Spleen (tissue), 11 donors: Measurements from ENCODE around the gene ARHGAP25. TPM values are rescaled to one million over a fixed set of nuclear protein-coding genes. Genes with fewer than 3 reads are reported as not detected.
A peak's percentile ranks its signal among the peaks of the same experiment; 100 is the strongest.

Experiments
- DNase-seq: peaks from one replicate; pipeline ENCODE4 v3.0.0-alpha.2; 2020
- H3K27ac ChIP-seq, 8 donors: fragments of 200-600 bp; sonication (generic) in 7 of 8; 1 replicate in 4 of 8; 2 replicates in 4 of 8; pipeline versions ENCODE4 v1.5.0 to v1.8.0; 2016 to 2021; ENCODE audit warnings: inconsistent platforms in 4 of 8, mild to moderate bottlenecking in 4 of 8, moderate library complexity in 1 of 8
- H3K27me3 ChIP-seq, 7 donors: fragments of 200-600 bp; sonication (generic) in 6 of 7; replicated peaks in 1 of 7; 1 replicate in 4 of 7; 2 replicates in 3 of 7; pipeline versions ENCODE4 v1.5.0 to v1.8.0; 2016 to 2021; ENCODE audit warnings: inconsistent platforms in 3 of 7, mild to moderate bottlenecking in 1 of 7
- H3K36me3 ChIP-seq, 6 donors: fragments of 200-600 bp; sonication (generic) in 5 of 6; 1 replicate in 4 of 6; 2 replicates in 2 of 6; pipeline versions ENCODE4 v1.5.0 to v1.8.0; 2016 to 2021; ENCODE audit warnings: inconsistent platforms in 2 of 6
- H3K4me1 ChIP-seq, 6 donors: fragments of 200-600 bp; sonication (generic) in 5 of 6; 1 replicate in 3 of 6; 2 replicates in 3 of 6; pipeline versions ENCODE4 v1.5.0 to v1.8.0; 2016 to 2021; ENCODE audit warnings: inconsistent platforms in 3 of 6
- H3K4me3 ChIP-seq, 8 donors: fragments of 200-600 bp; sonication (generic) in 7 of 8; 1 replicate in 4 of 8; 2 replicates in 4 of 8; pipeline versions ENCODE4 v1.5.0 to v1.8.0; 2016 to 2021; ENCODE audit warnings: inconsistent platforms in 4 of 8, mild to moderate bottlenecking in 4 of 8, moderate library complexity in 2 of 8
- H3K9me3 ChIP-seq, 8 donors: fragments of 200-600 bp; sonication (generic) in 7 of 8; 1 replicate in 4 of 8; 2 replicates in 4 of 8; pipeline versions ENCODE4 v1.5.0 to v1.8.0; 2016 to 2021; ENCODE audit warnings: inconsistent platforms in 4 of 8
- CTCF ChIP-seq, 11 experiments: fragments of 200-600 bp in 7 of 11; fragments of 450-650 bp in 4 of 11; sonication (generic) in 4 of 11; IDR thresholded peaks in 8 of 11; conservative IDR thresholded peaks in 3 of 11; 1 replicate in 7 of 11; 2 replicates in 4 of 11; pipeline versions ENCODE4 v1.4.0 to v1.8.0; 2016 to 2021; ENCODE audit warnings: antibody characterized with exemption in 11 of 11, inconsistent platforms in 4 of 11, mild to moderate bottlenecking in 1 of 11
- POLR2A ChIP-seq, 3 donors: fragments of 450-650 bp; IDR thresholded peaks; one replicate each; pipeline ENCODE4 v1.5.1; 2017; ENCODE audit warnings: antibody characterized with exemption in 3 of 3, mild to moderate bottlenecking in 1 of 3
- POLR2AphosphoS5 ChIP-seq, 3 donors: sonication (generic); formaldehyde crosslinking; IDR thresholded peaks; one replicate each; pipeline ENCODE4 v1.5.1; 2017; ENCODE audit warnings: antibody characterized with exemption in 3 of 3
- WGBS, 5 donors: extraction: QIAGEN DNeasy Blood & Tissue Kit in 3 of 5; methylation state at CpG; one replicate each; pipeline versions ENCODE4 v1.1.5 to v1.1.7; 2013 to 2018; 5-methylcytosine and 5-hydroxymethylcytosine counted together
- intact Hi-C: fragments of 100-400 bp; cut with DNase I; formaldehyde crosslinking; loops from one replicate; pipeline ENCODE4 v1.15.0; 2023; ENCODE audit warnings: low total_unique reads
- polyA plus RNA-seq, 3 donors: library from polyadenylated mRNA; stranded (reverse); fragments of 200-250 nt; gene quantifications; one replicate each; pipeline ENCODE4 v1.2.1, GENCODE V29; 2013
- total RNA-seq, 7 donors: library from RNA; depleted of rRNA in 3 of 7; stranded (reverse); fragments of >200 nt in 3 of 7; fragmentation: NEBNext Ultra II Directional in 4 of 7; extraction: Animal tissue kit (Norgen Biotek cat#: 25700) in 4 of 7; gene quantifications; one replicate each; pipeline versions ENCODE4 v1.1.0 to v1.2.1, GENCODE V29; 2016 to 2021
- donor health status: healthy with polysubstance abuse.
- donor health status: DM: no; HTN: no; CAD: no; lungs with moderate emphysema.
- donor health status: DM: no; HTN: no; CAD: no.
- donor health status: Bipolar disorder and iron deficiency.
- donor health status: healthy.
- donor health status: DM: no; HTN: no; CAD: no.
- donor health status: DM: yes; HTN: yes; CAD: no.

Gene ARHGAP25
- total and polyA plus RNA-seq, 10 donors: 72.0 to 173 (median 130) TPM

DNA sequence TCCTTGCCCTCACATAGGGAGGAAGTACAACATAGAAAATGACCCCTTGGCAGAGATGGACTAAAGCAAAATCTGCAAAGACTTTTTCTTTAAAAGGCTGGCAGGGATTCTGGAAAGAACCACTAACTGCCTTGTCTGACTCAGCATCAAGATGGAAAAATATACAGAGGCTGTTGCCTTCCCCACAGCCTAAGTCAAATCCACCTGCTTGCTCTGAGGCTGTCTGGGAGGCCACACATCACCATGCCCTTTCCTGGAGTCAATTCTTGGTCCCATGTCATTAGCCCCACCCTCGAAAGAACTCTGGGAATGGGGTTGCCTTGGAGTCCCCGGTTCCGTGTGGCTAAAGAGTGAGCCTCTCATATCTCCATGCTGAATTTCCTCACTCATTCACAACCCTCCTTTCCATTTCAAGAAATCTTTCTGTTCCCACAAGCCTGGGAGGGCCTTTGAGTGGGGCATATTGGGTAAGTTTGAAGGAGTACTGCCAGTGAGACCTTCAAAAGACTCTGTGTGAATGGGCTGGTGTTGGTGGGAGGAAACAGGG lies 97.1 kb downstream of the ARHGAP25 start:
- no peaks in the 10 kb centered on the region for H3K9me3 ChIP-seq
- peak overlapping the region; percentile 37 to 92 (median 86) for H3K27ac ChIP-seq
- peaks cover 51 to 100% (median 89%) of the 10 kb centered on the region in 6 donors for H3K4me1 ChIP-seq
- WGBS, 5 donors: 52 to 71% (median 55%) methylated on average over 3 of the region's 3 CpGs
- peak overlapping the region in 1 of 8 donors; percentile 21 for H3K4me3 ChIP-seq
- peaks cover 0 to 16% (median 4%) of the 10 kb centered on the region in 6 donors for H3K36me3 ChIP-seq
- H3K27me3 ChIP-seq: no peaks in the 10 kb centered on the region
- intact Hi-C loops: no loop called here
- no peak for DNase-seq
- TF ChIP-seq POLR2AphosphoS5 (IDR thresholded peaks at IDR 0.05) (no peak), POLR2A (IDR thresholded peaks at IDR 0.05) (no peak), CTCF (IDR thresholded peaks at IDR 0.05 in 8 of 11, conservative IDR thresholded peaks at IDR 0.05 in 3 of 11) (no peak)

- Histone ChIP-seq H3K4me3 (peak overlapping the region in 1 of 8 donors; percentile 21), H3K27me3 (no peaks in the 10 kb centered on the region), H3K9me3 (no peaks in the 10 kb centered on the region), H3K4me1 (peaks cover 53 to 100% (median 92%) of the 10 kb centered on the region in 6 donors), H3K27ac (peak overlapping the region; percentile 37 to 92 (median 86)), H3K36me3 (peaks cover 0 to 10% (median 0%) of the 10 kb centered on the region in 6 donors)
- peak; percentile 83 for DNase-seq
- WGBS, 5 donors: 13 to 29% (median 17%) methylated on average over 8 of the region's 8 CpGs
- TF ChIP-seq POLR2AphosphoS5 (IDR thresholded peaks at IDR 0.05) (peak in 2 of 3 donors; percentile 69 to 85), CTCF (IDR thresholded peaks at IDR 0.05 in 8 of 11, conservative IDR thresholded peaks at IDR 0.05 in 3 of 11) (no peak), POLR2A (IDR thresholded peaks at IDR 0.05) (no peak)
- intact Hi-C loops: no loop called here
Observed at GRCh38 chr2:68832233-68832869, 97.7 kb downstream of the ARHGAP25 start.

- Histone ChIP-seq H3K4me1 (peaks cover 51 to 100% (median 93%) of the 10 kb centered on the region in 6 donors), H3K27me3 (no peaks in the 10 kb centered on the region), H3K9me3 (no peaks in the 10 kb centered on the region), H3K36me3 (peaks cover 0 to 2% (median 0%) of the 10 kb centered on the region in 6 donors), H3K4me3 (no peak overlapping the region), H3K27ac (peak overlapping the region; percentile 37 to 92 (median 86))
- TF ChIP-seq POLR2A (IDR thresholded peaks at IDR 0.05): no peak
- WGBS, 5 donors: 80 to 89% (median 85%) methylated on average over 2 of the region's 2 CpGs
- no peak for DNase-seq
- intact Hi-C loops: no loop called here
Observed at GRCh38 chr2:68833162-68833561, 98.6 kb downstream of the ARHGAP25 start.

GRCh38 chr2:68834737-68835376 lies 100.2 kb downstream of the ARHGAP25 start:
- TF ChIP-seq POLR2AphosphoS5 (IDR thresholded peaks at IDR 0.05) (peak in 1 of 3 donors; percentile 37), CTCF (IDR thresholded peaks at IDR 0.05 in 8 of 11, conservative IDR thresholded peaks at IDR 0.05 in 3 of 11) (no peak)
- Histone ChIP-seq H3K36me3 (no peaks in the 10 kb centered on the region), H3K4me1 (peaks cover 35 to 89% (median 76%) of the 10 kb centered on the region in 6 donors), H3K4me3 (peak overlapping the region in 1 of 8 donors; percentile 50), H3K27ac (peak overlapping the region in 7 of 8 donors; percentile 76 to 92 (median 85)), H3K9me3 (no peaks in the 10 kb centered on the region), H3K27me3 (no peaks in the 10 kb centered on the region)
- DNase-seq: no peak
- intact Hi-C loops: no loop called here
- 46 to 58% (median 54%) methylated on average over 6 of the region's 6 CpGs for WGBS, 5 donors
